Keratinocyte (primary cell): ENCODE results near the gene OXSR1. TPM values are rescaled to one million over a fixed set of nuclear protein-coding genes. Genes with fewer than 3 reads are reported as not detected.

Source experiments
- DNase-seq: peaks from one replicate; pipeline ENCODE4 v3.0.0-alpha.2; 2011; ENCODE audit warnings: low read depth, missing footprints, low spot score
- FAIRE-seq: peaks from 2 replicates; lab custom pipeline; 2011; peaks lifted over from hg19 to GRCh38; lab: Jason Lieb, UNC
- H2AFZ ChIP-seq: 2 replicates; pipeline ENCODE4 v1.6.0; 2012; ENCODE audit warnings: low read length, control low read depth, inconsistent platforms; ENCODE audit not compliant: control insufficient read depth
- H3K27ac ChIP-seq: 2 replicates; pipeline ENCODE4 v1.5.1; 2011; ENCODE audit warnings: low read length; ENCODE audit not compliant: control insufficient read depth, insufficient read depth
- H3K27me3 ChIP-seq: 3 replicates; pipeline ENCODE4 v1.6.0; 2011; ENCODE audit warnings: low read length; ENCODE audit not compliant: control insufficient read depth, insufficient read depth; ENCODE audit errors: extremely low read depth
- H3K36me3 ChIP-seq, 2 experiments: 2 replicates in 1 of 2; 3 replicates in 1 of 2; pipeline ENCODE4 v1.5.1; 2011; ENCODE audit warnings: low read length in 2 of 2, mild to moderate bottlenecking in 1 of 2; ENCODE audit not compliant: control insufficient read depth in 2 of 2, insufficient read depth in 2 of 2; ENCODE audit errors: extremely low read depth in 1 of 2
- H3K4me1 ChIP-seq: 3 replicates; pipeline ENCODE4 v1.5.1; 2011; ENCODE audit warnings: low read length; ENCODE audit not compliant: control insufficient read depth, insufficient read depth; ENCODE audit errors: extremely low read depth
- H3K4me2 ChIP-seq: 3 replicates; pipeline ENCODE4 v1.6.0; 2011; ENCODE audit warnings: low read depth, low read length; ENCODE audit not compliant: control insufficient read depth, insufficient read depth; ENCODE audit errors: extremely low read depth
- H3K4me3 ChIP-seq, 3 experiments: fragments of 200-600 bp in 1 of 3; sonication (generic) in 1 of 3; 2 replicates in 2 of 3; 3 replicates in 1 of 3; pipeline ENCODE4 v1.5.1; 2011 to 2016; ENCODE audit warnings: low read length in 3 of 3, mild to moderate bottlenecking in 3 of 3, control low read depth in 2 of 3, inconsistent platforms in 1 of 3, low read depth in 1 of 3, mixed read lengths in 1 of 3, mixed run types in 1 of 3, moderate library complexity in 1 of 3; ENCODE audit not compliant: control insufficient read depth in 2 of 3, insufficient read depth in 2 of 3; ENCODE audit errors: extremely low read depth in 1 of 3
- H3K79me2 ChIP-seq: 2 replicates; pipeline ENCODE4 v1.6.0; 2012; ENCODE audit warnings: low read length; ENCODE audit not compliant: control insufficient read depth, insufficient read depth
- H3K9ac ChIP-seq: 3 replicates; pipeline ENCODE4 v1.6.0; 2011; ENCODE audit warnings: low read length; ENCODE audit not compliant: control insufficient read depth, insufficient read depth; ENCODE audit errors: extremely low read depth
- H3K9me1 ChIP-seq: 3 replicates; pipeline ENCODE4 v1.6.0; 2011; ENCODE audit warnings: low read length; ENCODE audit not compliant: control insufficient read depth, insufficient read depth; ENCODE audit errors: extremely low read depth
- H3K9me3 ChIP-seq: 2 replicates; pipeline ENCODE4 v1.5.1; 2012; ENCODE audit warnings: low read depth, low read length; ENCODE audit not compliant: control insufficient read depth
- H4K20me1 ChIP-seq: 3 replicates; pipeline ENCODE4 v1.6.0; 2011; ENCODE audit warnings: low read length; ENCODE audit not compliant: control insufficient read depth, insufficient read depth; ENCODE audit errors: extremely low read depth
- CTCF ChIP-seq, 3 experiments: IDR thresholded peaks in 1 of 3; conservative IDR thresholded peaks in 1 of 3; optimal IDR thresholded peaks in 1 of 3; 2 replicates in 2 of 3; 3 replicates in 1 of 3; pipeline versions ENCODE3 to v1.5.1; 2011; ENCODE audit warnings: low read length in 3 of 3, mild to moderate bottlenecking in 3 of 3, moderate library complexity in 2 of 3, control low read depth in 1 of 3, inconsistent platforms in 1 of 3; ENCODE audit not compliant: insufficient read depth in 2 of 3; ENCODE audit errors: extremely low read depth in 1 of 3
- EZH2 ChIP-seq: IDR thresholded peaks from one replicate; pipeline ENCODE4 v1.6.1; 2012; ENCODE audit warnings: inconsistent platforms, mild to moderate bottlenecking, low read length, moderate library complexity
- dilution Hi-C: fragments of 300-500 bp; cut with MboI; formaldehyde crosslinking; loops from one replicate; pipeline ENCODE4 v1.7.0; 2020; ENCODE audit warnings: low sequenced_read_pairs; ENCODE audit not compliant: extremely low pct_ligation_motif_present
- polyA plus RNA-seq, 5 experiments: library from polyadenylated mRNA; depleted of rRNA in 3 of 5; stranded (reverse) in 3 of 5; stranded (forward) in 1 of 5; unstranded in 1 of 5; fragments of >200 nt; gene quantifications; 1 replicate in 1 of 5; 2 replicates in 3 of 5; 3 replicates in 1 of 5; pipeline versions ENCODE4 v1.2.1 to v1.2.3, GENCODE V29; 2011 to 2012; ENCODE audit warnings: missing spikeins in 2 of 5, low read depth in 1 of 5, low replicate concordance in 1 of 5

OXSR1 gene
- polyA plus RNA-seq, 1 donor (not counting 4 experiments of a cell fraction or from before 2014, with no cell fraction given): 77.0 TPM

- no peak for DNase-seq
- no peaks in the 10 kb centered on the region for H4K20me1 ChIP-seq
- H3K4me3 ChIP-seq: no peak overlapping the region
- TF ChIP-seq EZH2 (no peak), CTCF (optimal IDR thresholded peaks at IDR 0.05 in 1 of 3, IDR thresholded peaks at IDR 0.05 in 1 of 3, conservative IDR thresholded peaks at IDR 0.05 in 1 of 3; ENCODE audit: extremely low read depth in 1 of 3, insufficient read depth in 2 of 3, low read length in 3 of 3) (peak; percentile 36 to 49 (median 38))
- no peaks in the 10 kb centered on the region for H3K79me2 ChIP-seq
- dilution Hi-C loops: no loop called here
- H3K4me1 ChIP-seq: peaks cover 45% of the 10 kb centered on the region
- H2AFZ ChIP-seq: peak overlapping the region; percentile 3
- no peak for FAIRE-seq
- H3K27me3 ChIP-seq: no peaks in the 10 kb centered on the region
- H3K27ac ChIP-seq: peak overlapping the region; percentile 89
- no peaks in the 10 kb centered on the region for H3K9me3 ChIP-seq
- no peaks in the 10 kb centered on the region for H3K9me1 ChIP-seq
- H3K9ac ChIP-seq: peak overlapping the region; percentile 41
- no peaks in the 10 kb centered on the region for H3K36me3 ChIP-seq
- peak overlapping the region; percentile 42 for H3K4me2 ChIP-seq
Measured at GRCh38 chr3:38150780-38151528, 14.4 kb upstream of the OXSR1 start.

GRCh38 chr3:38151667-38152265 lies 13.6 kb upstream of the OXSR1 start:
- no peaks in the 10 kb centered on the region for H3K9me3 ChIP-seq
- H3K4me2 ChIP-seq: peak overlapping the region; percentile 42
- dilution Hi-C loops: no loop called here
- H3K36me3 ChIP-seq: no peaks in the 10 kb centered on the region
- peak overlapping the region; percentile 89 for H3K27ac ChIP-seq
- TF ChIP-seq CTCF (optimal IDR thresholded peaks at IDR 0.05 in 1 of 3, IDR thresholded peaks at IDR 0.05 in 1 of 3, conservative IDR thresholded peaks at IDR 0.05 in 1 of 3; ENCODE audit: extremely low read depth in 1 of 3, insufficient read depth in 2 of 3, low read length in 3 of 3) (no peak), EZH2 (no peak)
- peak overlapping the region; percentile 49 for H3K9ac ChIP-seq
- H4K20me1 ChIP-seq: no peaks in the 10 kb centered on the region
- no peak overlapping the region for H3K4me3 ChIP-seq
- H3K27me3 ChIP-seq: no peaks in the 10 kb centered on the region
- peak; percentile 94 for FAIRE-seq
- peaks cover 47% of the 10 kb centered on the region for H3K4me1 ChIP-seq
- no peak overlapping the region for H2AFZ ChIP-seq
- peak; percentile 95 for DNase-seq
- H3K9me1 ChIP-seq: no peaks in the 10 kb centered on the region
- H3K79me2 ChIP-seq: no peaks in the 10 kb centered on the region
